NB4 (cell line): ENCODE results near the gene STAM2.

ENCODE experiments used
- DNase-seq: peaks from one replicate; pipeline ENCODE4 v3.0.0; 2010; ENCODE audit warnings: low read depth
- H3K4me3 ChIP-seq: one replicate; pipeline ENCODE4 v1.5.1; 2011; ENCODE audit warnings: mild to moderate bottlenecking, low read depth, low read length, moderate library complexity
- MYC ChIP-seq: IDR thresholded peaks from 2 replicates; pipeline ENCODE4 v1.6.1; 2011; ENCODE audit warnings: low read depth, low read length
- POLR2A ChIP-seq: IDR thresholded peaks from 2 replicates; pipeline ENCODE4 v1.6.1; 2011; ENCODE audit warnings: mild to moderate bottlenecking; ENCODE audit not compliant: insufficient read length; ENCODE audit errors: extremely low read depth
- TF ChIP-seq, protein P1 (sequence below): IDR thresholded peaks from one replicate; pipeline ENCODE4 v1.5.1; 2012; ENCODE audit warnings: low read depth, low read length
- TF ChIP-seq, protein P2 (sequence below): IDR thresholded peaks from 2 replicates; pipeline ENCODE4 v1.6.1; 2011; ENCODE audit warnings: low read depth, low read length

The STAM2 gene

DNA sequence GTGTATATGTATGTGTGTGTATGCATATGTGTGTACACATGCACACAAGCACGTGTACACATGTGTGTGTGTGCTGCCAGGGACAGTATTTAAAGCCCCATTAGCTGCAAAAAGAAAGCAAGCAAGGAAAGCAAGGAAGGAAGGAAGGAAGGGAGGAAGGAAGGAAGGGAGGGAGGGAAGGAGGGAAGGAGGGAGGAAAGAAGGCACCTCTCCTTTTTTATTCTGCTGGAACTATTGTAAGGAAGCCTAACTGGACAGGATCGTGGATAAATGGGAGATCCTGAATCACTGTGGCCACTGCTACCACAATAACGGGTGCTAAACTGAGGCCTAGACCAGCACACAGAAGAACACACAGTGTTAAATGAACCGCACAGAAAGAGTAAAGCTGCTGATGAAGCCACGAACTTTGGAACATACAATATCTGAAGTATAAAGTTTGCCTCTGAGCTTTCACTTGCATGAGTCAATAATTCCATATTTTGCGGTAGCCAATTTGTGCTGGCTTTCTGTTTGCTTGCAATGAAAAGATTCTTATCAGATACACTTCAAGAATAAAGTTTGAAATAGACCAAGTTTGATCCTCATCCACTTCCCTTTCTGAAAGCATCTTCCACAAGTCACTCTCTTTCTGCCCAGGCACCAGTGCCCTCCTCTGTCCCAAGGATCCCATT is 92.2 kb downstream of the STAM2 start:
- no peak overlapping the region for H3K4me3 ChIP-seq
- DNase-seq, result no peak
- TF ChIP-seq POLR2A, result no peak
- TF ChIP-seq, protein P1, sequence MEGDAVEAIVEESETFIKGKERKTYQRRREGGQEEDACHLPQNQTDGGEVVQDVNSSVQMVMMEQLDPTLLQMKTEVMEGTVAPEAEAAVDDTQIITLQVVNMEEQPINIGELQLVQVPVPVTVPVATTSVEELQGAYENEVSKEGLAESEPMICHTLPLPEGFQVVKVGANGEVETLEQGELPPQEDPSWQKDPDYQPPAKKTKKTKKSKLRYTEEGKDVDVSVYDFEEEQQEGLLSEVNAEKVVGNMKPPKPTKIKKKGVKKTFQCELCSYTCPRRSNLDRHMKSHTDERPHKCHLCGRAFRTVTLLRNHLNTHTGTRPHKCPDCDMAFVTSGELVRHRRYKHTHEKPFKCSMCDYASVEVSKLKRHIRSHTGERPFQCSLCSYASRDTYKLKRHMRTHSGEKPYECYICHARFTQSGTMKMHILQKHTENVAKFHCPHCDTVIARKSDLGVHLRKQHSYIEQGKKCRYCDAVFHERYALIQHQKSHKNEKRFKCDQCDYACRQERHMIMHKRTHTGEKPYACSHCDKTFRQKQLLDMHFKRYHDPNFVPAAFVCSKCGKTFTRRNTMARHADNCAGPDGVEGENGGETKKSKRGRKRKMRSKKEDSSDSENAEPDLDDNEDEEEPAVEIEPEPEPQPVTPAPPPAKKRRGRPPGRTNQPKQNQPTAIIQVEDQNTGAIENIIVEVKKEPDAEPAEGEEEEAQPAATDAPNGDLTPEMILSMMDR, result no peak
- no peak for TF ChIP-seq MYC
- TF ChIP-seq, protein P2, sequence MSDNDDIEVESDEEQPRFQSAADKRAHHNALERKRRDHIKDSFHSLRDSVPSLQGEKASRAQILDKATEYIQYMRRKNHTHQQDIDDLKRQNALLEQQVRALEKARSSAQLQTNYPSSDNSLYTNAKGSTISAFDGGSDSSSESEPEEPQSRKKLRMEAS, result no peak

DNA sequence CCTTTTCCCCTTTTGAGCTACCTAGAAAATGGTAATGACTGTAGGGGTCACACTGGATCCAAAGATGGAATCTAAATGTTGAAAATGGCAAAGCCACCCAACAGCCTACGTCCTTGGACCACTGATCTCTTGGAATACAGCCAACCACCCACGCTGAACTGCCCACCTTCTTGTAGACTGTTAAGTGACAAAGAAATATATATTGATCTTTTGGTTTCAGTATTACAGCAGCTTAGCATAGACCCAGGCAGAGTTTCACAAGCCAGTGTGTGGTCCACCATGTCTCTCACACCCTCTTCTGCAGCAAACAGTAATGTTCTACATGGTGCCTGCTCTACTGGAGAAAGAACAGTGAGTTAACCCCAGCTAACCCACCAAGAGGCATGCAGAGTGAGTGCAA is 96.9 kb downstream of the STAM2 start:
- no peak for DNase-seq
- no peak overlapping the region for H3K4me3 ChIP-seq

DNA sequence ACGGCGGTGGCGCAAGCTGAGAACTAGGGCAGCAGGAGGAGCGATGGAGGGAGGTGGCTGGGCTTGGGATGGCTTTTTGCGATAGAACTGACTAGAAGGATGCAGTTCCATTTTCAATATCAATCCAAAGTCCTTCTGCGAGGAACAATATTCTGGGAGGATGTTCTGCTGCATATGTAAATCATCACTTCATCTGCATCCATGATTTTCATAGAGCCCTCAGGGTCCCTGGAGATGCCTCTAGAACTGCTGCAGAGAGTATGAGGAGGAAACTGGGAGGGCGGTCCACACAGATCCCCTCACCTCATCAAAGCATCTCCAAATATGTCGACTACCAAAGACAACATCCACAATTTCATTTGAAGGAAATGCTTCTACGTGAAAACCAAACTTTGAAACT is 97.5 kb downstream of the STAM2 start:
- no peak overlapping the region for H3K4me3 ChIP-seq
- no peak for DNase-seq
- TF ChIP-seq MYC (no peak), POLR2A (no peak)
- TF ChIP-seq, protein P2, result no peak
- TF ChIP-seq, protein P1, result no peak

More for the DNA sequence above, 96.9 kb downstream of the STAM2 start:
- TF ChIP-seq, protein P1, result no peak
- no peak for TF ChIP-seq POLR2A

DNA sequence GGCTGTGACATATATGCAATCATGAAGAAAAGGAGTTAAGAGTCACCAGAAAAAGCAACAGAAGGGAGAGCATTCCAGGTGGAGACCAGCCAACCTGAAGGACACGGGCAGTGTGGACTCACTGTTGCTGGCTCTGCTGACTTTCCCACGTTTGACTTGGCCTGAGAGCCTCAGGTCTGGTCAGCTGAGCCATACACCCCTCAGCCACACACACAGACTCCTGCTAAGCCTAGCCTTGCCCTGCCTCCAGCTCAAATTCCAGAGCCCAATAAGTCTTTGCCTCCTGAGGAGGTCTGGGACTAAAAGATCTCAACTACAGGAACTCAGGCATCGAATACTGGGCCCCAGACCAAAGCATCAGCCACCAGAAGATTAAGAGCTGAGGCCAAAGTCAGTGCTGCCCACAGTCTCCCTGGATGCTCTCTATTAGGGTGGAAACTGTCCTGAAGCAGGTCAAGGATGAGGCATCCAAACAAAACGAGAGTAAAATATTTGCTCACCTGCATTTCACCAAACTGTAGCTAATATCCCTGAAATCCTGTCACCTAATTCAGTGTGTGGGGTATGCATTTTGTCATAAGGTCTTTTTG is 100.0 kb downstream of the STAM2 start:
- no peak for TF ChIP-seq POLR2A
- TF ChIP-seq, protein P2, result no peak
- TF ChIP-seq, protein P1, result no peak
- no peak for TF ChIP-seq MYC
- DNase-seq, result no peak
- no peak overlapping the region for H3K4me3 ChIP-seq

DNA sequence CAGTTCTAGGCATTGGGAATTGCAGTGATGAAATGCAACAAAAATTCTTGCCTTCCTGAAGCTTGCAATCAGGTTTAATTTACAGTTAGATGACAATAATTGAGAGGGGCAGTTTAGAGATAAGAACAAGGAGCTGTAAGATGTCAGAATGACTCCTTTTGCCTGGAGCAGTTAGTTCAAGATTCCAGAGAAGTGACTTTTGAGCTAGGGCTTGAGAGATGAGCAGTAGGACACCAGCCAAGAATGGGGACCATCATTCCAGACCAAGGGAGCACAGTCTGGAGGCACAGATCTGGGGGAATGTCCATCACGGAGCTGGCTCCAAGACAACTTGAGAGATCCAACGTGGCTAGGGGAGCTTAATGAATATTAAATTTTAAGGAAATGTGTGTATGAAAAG is 103.6 kb downstream of the STAM2 start:
- DNase-seq, result no peak
- TF ChIP-seq, protein P2, result no peak
- TF ChIP-seq MYC, result no peak
- TF ChIP-seq, protein P1, result no peak
- no peak for TF ChIP-seq POLR2A
- no peak overlapping the region for H3K4me3 ChIP-seq
